Panc1 (cell line): ENCODE measurements around the gene PLCB4. TPM values are rescaled to one million over a fixed set of nuclear protein-coding genes. Genes with fewer than 3 reads are reported as not detected.

ENCODE experiments used
- ATAC-seq: fragments of 200-7000 bp; cut with Tn5 transposase; 2 replicates; pipeline ENCODE4 v1.9.1; 2020; ENCODE audit warnings: mild to moderate bottlenecking, moderate library complexity
- BruUV-seq: library from RNA; stranded (reverse); fragments of 400-500 nt; replicated peaks from 2 replicates; lab custom pipeline; 2021; lab: Mats Ljungman, UMichigan
- CTCF ChIA-PET: fragments of 300-600 bp; sonication (Branson Sonifier 250); formaldehyde crosslinking; loops from one replicate; lab custom pipeline; 2022; ENCODE audit warnings: antibody characterized with exemption; lab: Charles Lee
- POLR2A ChIA-PET: fragments of 300-600 bp; sonication (Branson Sonifier 250); formaldehyde crosslinking; loops from one replicate; lab custom pipeline; 2022; ENCODE audit warnings: antibody characterized with exemption; lab: Charles Lee
- DNase-seq: peaks from one replicate; pipeline ENCODE4 v3.0.0-alpha.2; 2010; ENCODE audit warnings: low read depth, low spot score
- H3K27ac ChIP-seq: 2 replicates; pipeline ENCODE4 v1.5.1; 2011; ENCODE audit warnings: mild to moderate bottlenecking, low read length, inconsistent platforms
- H3K27me3 ChIP-seq: fragments of 200-500 bp; sonication (Bioruptor generic); 2 replicates; pipeline ENCODE4 v1.6.0; 2014; ENCODE audit warnings: low read length, inconsistent platforms; ENCODE audit not compliant: control insufficient read depth, insufficient read depth
- H3K36me3 ChIP-seq: fragments of 200-500 bp; sonication (Bioruptor generic); 2 replicates; pipeline ENCODE4 v1.5.1; 2014; ENCODE audit warnings: inconsistent platforms, mild to moderate bottlenecking, low read length, moderate library complexity; ENCODE audit not compliant: control insufficient read depth, insufficient read depth
- H3K4me1 ChIP-seq: 2 replicates; pipeline ENCODE4 v1.5.1; 2011; ENCODE audit warnings: inconsistent platforms, mild to moderate bottlenecking, low read length, moderate library complexity; ENCODE audit not compliant: control insufficient read depth, insufficient read depth
- H3K4me3 ChIP-seq, 2 experiments: 2 replicates each; pipeline ENCODE4 v1.5.1; 2011 to 2012; ENCODE audit warnings: low read depth in 2 of 2, low read length in 2 of 2, mild to moderate bottlenecking in 2 of 2, inconsistent platforms in 1 of 2, moderate library complexity in 1 of 2
- H3K9me3 ChIP-seq: fragments of 200-500 bp; sonication (Bioruptor generic); 2 replicates; pipeline ENCODE4 v1.5.1; 2014; ENCODE audit warnings: low read depth, mild to moderate bottlenecking, inconsistent platforms, low read length, moderate library complexity; ENCODE audit not compliant: control insufficient read depth, insufficient read depth
- CTCF ChIP-seq: fragments of 450-650 bp; IDR thresholded peaks from 2 replicates; pipeline ENCODE4 v1.5.1; 2017; ENCODE audit warnings: mild to moderate bottlenecking
- POLR2AphosphoS5 ChIP-seq: IDR thresholded peaks from 2 replicates; pipeline ENCODE4 v1.6.1; 2012; ENCODE audit warnings: mild to moderate bottlenecking, low read depth, low read length, moderate library complexity
- REST ChIP-seq, 2 experiments: IDR thresholded peaks; 2 replicates each; pipeline ENCODE4 v1.6.1; 2011 to 2012; ENCODE audit warnings: low read depth in 2 of 2, control low read depth in 1 of 2, low read length in 1 of 2, mild to moderate bottlenecking in 1 of 2, moderate library complexity in 1 of 2; ENCODE audit not compliant: insufficient read depth in 1 of 2
- SIN3A ChIP-seq: IDR thresholded peaks from 2 replicates; pipeline ENCODE4 v1.6.1; 2012; ENCODE audit warnings: low read depth, mild to moderate bottlenecking, low read length, moderate library complexity, borderline replicate concordance; ENCODE audit not compliant: insufficient read depth
- TCF7L2 ChIP-seq: IDR thresholded peaks from 2 replicates; pipeline ENCODE4 v1.6.1; 2011; ENCODE audit warnings: mild to moderate bottlenecking, low read depth, low read length, inconsistent platforms
- in situ Hi-C: cut with HindIII; loops from 2 replicates; pipeline ENCODE4 v1.10.0; 2016; ENCODE audit warnings: low sequenced_read_pairs, low pct_unique_long_range_greater_than_20kb
- intact Hi-C: fragments of 100-400 bp; cut with micrococcal nuclease; formaldehyde crosslinking; loops from one replicate; pipeline ENCODE4 v1.10.0; 2022; ENCODE audit not compliant: unreplicated experiment
- total RNA-seq: library from RNA; stranded (reverse); gene quantifications from one replicate; pipeline ENCODE4 v1.2.1, GENCODE V29; 2021; ENCODE audit not compliant: unreplicated experiment

PLCB4 gene
- total RNA-seq, 1 experiment from 2014 or later = 1.5 TPM

GRCh38 chr20:9076440-9076839, 7.6 kb downstream of the PLCB4 start:
- DNase-seq (no peak), ATAC-seq (no peak)
- Histone ChIP-seq H3K4me1 (no peaks in the 10 kb centered on the region), H3K27me3 (no peaks in the 10 kb centered on the region), H3K4me3 (no peak overlapping the region), H3K9me3 (no peaks in the 10 kb centered on the region), H3K27ac (no peak overlapping the region), H3K36me3 (no peaks in the 10 kb centered on the region)
- TF ChIP-seq SIN3A (no peak), CTCF (no peak), TCF7L2 (no peak), REST (IDR thresholded peaks at IDR 0.05; ENCODE audit: insufficient read depth in 1 of 2, low read depth in 2 of 2, low read length in 1 of 2) (no peak), POLR2AphosphoS5 (no peak)
- intact Hi-C loops = no loop called here
- POLR2A ChIA-PET = no interaction called here
- CTCF ChIA-PET = no interaction called here
- no TSS peak for BruUV-seq
- in situ Hi-C loops = no loop called here

- DNase-seq (no peak), ATAC-seq (no peak)
- ChIA-PET POLR2A (no interaction called here), CTCF (no interaction called here)
- Histone ChIP-seq H3K27me3 (no peaks in the 10 kb centered on the region), H3K4me1 (no peaks in the 10 kb centered on the region), H3K27ac (no peak overlapping the region), H3K9me3 (no peaks in the 10 kb centered on the region), H3K36me3 (no peaks in the 10 kb centered on the region), H3K4me3 (no peak overlapping the region)
- intact Hi-C loops = no loop called here
- TF ChIP-seq REST (IDR thresholded peaks at IDR 0.05; ENCODE audit: insufficient read depth in 1 of 2, low read depth in 2 of 2, low read length in 1 of 2) (no peak), SIN3A (no peak), POLR2AphosphoS5 (no peak), CTCF (no peak), TCF7L2 (no peak)
- BruUV-seq = no TSS peak
- in situ Hi-C loops = no loop called here
Observed at GRCh38 chr20:9078826-9079731, 10.2 kb downstream of the PLCB4 start.
